Lung (tissue), 12 donors: ENCODE data around the gene TTLL9. TPM values are rescaled to one million over a fixed set of nuclear protein-coding genes. Genes with fewer than 3 reads are reported as not detected.

ENCODE experiments used
- ATAC-seq: fragments of 200-7000 bp; cut with Tn5 transposase; one replicate; pipeline ENCODE4 v1.9.1; 2020; ENCODE audit warnings: moderate number of reproducible peaks; ENCODE audit not compliant: insufficient read depth, low FRiP score
- DNase-seq, 3 donors: peaks; one replicate each; pipeline ENCODE4 v3.0.0-alpha.2; 2013 to 2017
- H3K27ac ChIP-seq, 2 donors: one replicate each; pipeline ENCODE4 v1.5.1; 2013; ENCODE audit warnings: mild to moderate bottlenecking in 2 of 2, moderate library complexity in 2 of 2, control low read depth in 1 of 2, inconsistent platforms in 1 of 2, low read depth in 1 of 2, low read length in 1 of 2
- H3K27me3 ChIP-seq, 3 donors: one replicate each; pipeline ENCODE4 v1.5.1; 2013; ENCODE audit warnings: low read length in 2 of 3; ENCODE audit not compliant: control insufficient read depth in 3 of 3, insufficient read depth in 3 of 3
- H3K36me3 ChIP-seq, 4 donors: one replicate each; pipeline ENCODE4 v1.5.1; 2013; ENCODE audit warnings: low read length in 4 of 4, mild to moderate bottlenecking in 1 of 4, moderate library complexity in 1 of 4; ENCODE audit not compliant: control insufficient read depth in 4 of 4, insufficient read depth in 4 of 4
- H3K4me1 ChIP-seq, 5 donors: one replicate each; pipeline ENCODE4 v1.5.1; 2013; ENCODE audit warnings: low read length in 5 of 5, mild to moderate bottlenecking in 2 of 5, moderate library complexity in 1 of 5; ENCODE audit not compliant: control insufficient read depth in 5 of 5, insufficient read depth in 5 of 5
- H3K4me3 ChIP-seq: one replicate; pipeline ENCODE4 v1.5.1; 2013; ENCODE audit warnings: mild to moderate bottlenecking, control low read depth, moderate library complexity
- H3K9ac ChIP-seq, 2 donors: one replicate each; pipeline ENCODE4 v1.5.1; 2013; ENCODE audit warnings: low read length in 2 of 2, control low read depth in 1 of 2; ENCODE audit not compliant: insufficient read depth in 1 of 2
- H3K9me3 ChIP-seq, 4 donors: one replicate each; pipeline ENCODE4 v1.5.1; 2013; ENCODE audit warnings: low read length in 3 of 4, mild to moderate bottlenecking in 1 of 4, moderate library complexity in 1 of 4; ENCODE audit not compliant: control insufficient read depth in 4 of 4, insufficient read depth in 3 of 4
- WGBS, 2 donors: extraction: QIAGEN DNeasy Blood & Tissue Kit; methylation state at CpG; one replicate each; pipeline ENCODE4 v1.1.7; 2013; 5-methylcytosine and 5-hydroxymethylcytosine counted together
- polyA plus RNA-seq, 2 donors: library from polyadenylated mRNA; stranded (reverse); fragments of 200-250 nt; gene quantifications; one replicate each; pipeline ENCODE4 v1.2.1, GENCODE V29; 2013
- total RNA-seq, 2 donors: library from RNA; depleted of rRNA in 1 of 2; stranded (reverse); fragments of >200 nt in 1 of 2; gene quantifications; one replicate each; pipeline ENCODE4 v1.2.1, GENCODE V29; 2014 to 2021
- TF ChIP-seq, protein P1 (sequence below): IDR thresholded peaks from 2 replicates; pipeline ENCODE4 v1.5.1; 2012; ENCODE audit warnings: mild to moderate bottlenecking; ENCODE audit errors: control extremely low read depth, extremely low read depth
- donor health status: control.
- donor health status: control.
- donor health status: Bipolar disorder and iron deficiency.
- donor health status: healthy.
- donor health status: DM: yes; HTN: yes; CAD: no.

TTLL9 gene
- total and polyA plus RNA-seq, 4 donors: 1.9 to 8.9 (median 4.8) TPM

DNA sequence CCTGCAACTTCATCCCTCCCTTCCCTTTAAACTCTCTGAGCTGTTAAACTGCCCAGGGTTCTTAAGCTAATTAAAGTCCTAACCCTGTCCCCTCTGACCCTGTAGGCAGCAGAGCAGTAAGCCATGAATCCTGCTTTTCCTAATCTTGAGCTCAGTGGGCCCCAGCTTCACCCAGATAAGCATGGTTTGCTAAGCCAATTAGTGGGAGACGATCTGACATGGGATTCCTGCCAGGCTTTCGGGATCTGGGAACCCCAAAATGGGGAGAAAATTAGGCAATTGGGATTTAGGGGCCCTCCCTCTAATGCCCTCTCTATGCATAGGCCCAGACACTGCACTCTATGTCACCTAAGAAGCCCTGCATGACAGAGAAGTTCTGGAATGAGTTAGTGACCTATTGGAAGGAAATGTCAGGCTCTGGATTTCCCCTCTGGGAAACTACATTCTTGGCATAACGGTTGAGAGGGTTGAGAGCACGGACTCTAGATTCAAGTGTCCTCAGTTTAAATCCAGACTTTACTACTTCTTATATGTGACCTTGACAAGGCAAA is 102.1 kb downstream of the TTLL9 start:
- 44 to 64% methylated on average over 4 of the region's 4 CpGs for WGBS, 2 donors

GRCh38 chr20:31974296-31974695 is 103.9 kb downstream of the TTLL9 start:
- Histone ChIP-seq H3K9ac (no peak overlapping the region), H3K36me3 (no peaks in the 10 kb centered on the region), H3K27me3 (peaks cover 0 to 10% (median 0%) of the 10 kb centered on the region in 3 donors), H3K4me1 (no peaks in the 10 kb centered on the region), H3K4me3 (no peak overlapping the region), H3K9me3 (no peaks in the 10 kb centered on the region), H3K27ac (no peak overlapping the region)
- ATAC-seq: no peak
- TF ChIP-seq, protein P1, sequence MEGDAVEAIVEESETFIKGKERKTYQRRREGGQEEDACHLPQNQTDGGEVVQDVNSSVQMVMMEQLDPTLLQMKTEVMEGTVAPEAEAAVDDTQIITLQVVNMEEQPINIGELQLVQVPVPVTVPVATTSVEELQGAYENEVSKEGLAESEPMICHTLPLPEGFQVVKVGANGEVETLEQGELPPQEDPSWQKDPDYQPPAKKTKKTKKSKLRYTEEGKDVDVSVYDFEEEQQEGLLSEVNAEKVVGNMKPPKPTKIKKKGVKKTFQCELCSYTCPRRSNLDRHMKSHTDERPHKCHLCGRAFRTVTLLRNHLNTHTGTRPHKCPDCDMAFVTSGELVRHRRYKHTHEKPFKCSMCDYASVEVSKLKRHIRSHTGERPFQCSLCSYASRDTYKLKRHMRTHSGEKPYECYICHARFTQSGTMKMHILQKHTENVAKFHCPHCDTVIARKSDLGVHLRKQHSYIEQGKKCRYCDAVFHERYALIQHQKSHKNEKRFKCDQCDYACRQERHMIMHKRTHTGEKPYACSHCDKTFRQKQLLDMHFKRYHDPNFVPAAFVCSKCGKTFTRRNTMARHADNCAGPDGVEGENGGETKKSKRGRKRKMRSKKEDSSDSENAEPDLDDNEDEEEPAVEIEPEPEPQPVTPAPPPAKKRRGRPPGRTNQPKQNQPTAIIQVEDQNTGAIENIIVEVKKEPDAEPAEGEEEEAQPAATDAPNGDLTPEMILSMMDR: no peak
- DNase-seq: no peak
- 92 to 94% methylated on average over 2 of the region's 2 CpGs for WGBS, 2 donors

More for the DNA sequence above, 102.1 kb downstream of the TTLL9 start:
- Histone ChIP-seq H3K27me3 (peaks cover 0 to 10% (median 2%) of the 10 kb centered on the region in 3 donors), H3K4me1 (peaks cover 0 to 6% (median 0%) of the 10 kb centered on the region in 5 donors), H3K27ac (no peak overlapping the region), H3K36me3 (no peaks in the 10 kb centered on the region), H3K9ac (no peak overlapping the region), H3K9me3 (no peaks in the 10 kb centered on the region), H3K4me3 (no peak overlapping the region)
- DNase-seq (no peak), ATAC-seq (no peak)
- TF ChIP-seq, protein P1: no peak

GRCh38 chr20:31974951-31975487 is 104.6 kb downstream of the TTLL9 start:
- Histone ChIP-seq H3K27ac (no peak overlapping the region), H3K4me3 (no peak overlapping the region), H3K4me1 (no peaks in the 10 kb centered on the region), H3K36me3 (no peaks in the 10 kb centered on the region), H3K27me3 (peaks cover 0 to 10% (median 0%) of the 10 kb centered on the region in 3 donors), H3K9me3 (no peaks in the 10 kb centered on the region), H3K9ac (no peak overlapping the region)
- ATAC-seq: no peak
- 40 to 63% methylated on average over 10 of the region's 10 CpGs for WGBS, 2 donors
- TF ChIP-seq, protein P1: no peak
- DNase-seq: no peak
